Keratinocyte (primary cell): ENCODE data around the gene KHDRBS1. TPM values are rescaled to one million over a fixed set of nuclear protein-coding genes. Genes with fewer than 3 reads are reported as not detected.
"Not testable (repeated sequence)": the region's sequence is repeated elsewhere in the genome, so short reads cannot be mapped to it uniquely, and the experiment has no call there.

ENCODE experiments used
- DNase-seq: peaks from one replicate; pipeline ENCODE4 v3.0.0-alpha.2; 2011; ENCODE audit warnings: low read depth, missing footprints, low spot score
- FAIRE-seq: peaks from 2 replicates; lab custom pipeline; 2011; peaks lifted over from hg19 to GRCh38; lab: Jason Lieb, UNC
- H2AFZ ChIP-seq: 2 replicates; pipeline ENCODE4 v1.6.0; 2012; ENCODE audit warnings: low read length, control low read depth, inconsistent platforms; ENCODE audit not compliant: control insufficient read depth
- H3K27ac ChIP-seq: 2 replicates; pipeline ENCODE4 v1.5.1; 2011; ENCODE audit warnings: low read length; ENCODE audit not compliant: control insufficient read depth, insufficient read depth
- H3K27me3 ChIP-seq: 3 replicates; pipeline ENCODE4 v1.6.0; 2011; ENCODE audit warnings: low read length; ENCODE audit not compliant: control insufficient read depth, insufficient read depth; ENCODE audit errors: extremely low read depth
- H3K36me3 ChIP-seq, 2 experiments: 2 replicates in 1 of 2; 3 replicates in 1 of 2; pipeline ENCODE4 v1.5.1; 2011; ENCODE audit warnings: low read length in 2 of 2, mild to moderate bottlenecking in 1 of 2; ENCODE audit not compliant: control insufficient read depth in 2 of 2, insufficient read depth in 2 of 2; ENCODE audit errors: extremely low read depth in 1 of 2
- H3K4me1 ChIP-seq: 3 replicates; pipeline ENCODE4 v1.5.1; 2011; ENCODE audit warnings: low read length; ENCODE audit not compliant: control insufficient read depth, insufficient read depth; ENCODE audit errors: extremely low read depth
- H3K4me2 ChIP-seq: 3 replicates; pipeline ENCODE4 v1.6.0; 2011; ENCODE audit warnings: low read depth, low read length; ENCODE audit not compliant: control insufficient read depth, insufficient read depth; ENCODE audit errors: extremely low read depth
- H3K4me3 ChIP-seq, 3 experiments: fragments of 200-600 bp in 1 of 3; sonication (generic) in 1 of 3; 2 replicates in 2 of 3; 3 replicates in 1 of 3; pipeline ENCODE4 v1.5.1; 2011 to 2016; ENCODE audit warnings: low read length in 3 of 3, mild to moderate bottlenecking in 3 of 3, control low read depth in 2 of 3, inconsistent platforms in 1 of 3, low read depth in 1 of 3, mixed read lengths in 1 of 3, mixed run types in 1 of 3, moderate library complexity in 1 of 3; ENCODE audit not compliant: control insufficient read depth in 2 of 3, insufficient read depth in 2 of 3; ENCODE audit errors: extremely low read depth in 1 of 3
- H3K79me2 ChIP-seq: 2 replicates; pipeline ENCODE4 v1.6.0; 2012; ENCODE audit warnings: low read length; ENCODE audit not compliant: control insufficient read depth, insufficient read depth
- H3K9ac ChIP-seq: 3 replicates; pipeline ENCODE4 v1.6.0; 2011; ENCODE audit warnings: low read length; ENCODE audit not compliant: control insufficient read depth, insufficient read depth; ENCODE audit errors: extremely low read depth
- H3K9me1 ChIP-seq: 3 replicates; pipeline ENCODE4 v1.6.0; 2011; ENCODE audit warnings: low read length; ENCODE audit not compliant: control insufficient read depth, insufficient read depth; ENCODE audit errors: extremely low read depth
- H3K9me3 ChIP-seq: 2 replicates; pipeline ENCODE4 v1.5.1; 2012; ENCODE audit warnings: low read depth, low read length; ENCODE audit not compliant: control insufficient read depth
- H4K20me1 ChIP-seq: 3 replicates; pipeline ENCODE4 v1.6.0; 2011; ENCODE audit warnings: low read length; ENCODE audit not compliant: control insufficient read depth, insufficient read depth; ENCODE audit errors: extremely low read depth
- EZH2 ChIP-seq: IDR thresholded peaks from one replicate; pipeline ENCODE4 v1.6.1; 2012; ENCODE audit warnings: inconsistent platforms, mild to moderate bottlenecking, low read length, moderate library complexity
- dilution Hi-C: fragments of 300-500 bp; cut with MboI; formaldehyde crosslinking; loops from one replicate; pipeline ENCODE4 v1.7.0; 2020; ENCODE audit warnings: low sequenced_read_pairs; ENCODE audit not compliant: extremely low pct_ligation_motif_present
- polyA plus RNA-seq, 5 experiments: library from polyadenylated mRNA; depleted of rRNA in 3 of 5; stranded (reverse) in 3 of 5; stranded (forward) in 1 of 5; unstranded in 1 of 5; fragments of >200 nt; gene quantifications; 1 replicate in 1 of 5; 2 replicates in 3 of 5; 3 replicates in 1 of 5; pipeline versions ENCODE4 v1.2.1 to v1.2.3, GENCODE V29; 2011 to 2012; ENCODE audit warnings: missing spikeins in 2 of 5, low read depth in 1 of 5, low replicate concordance in 1 of 5
- TF ChIP-seq, protein P1 (sequence below), 3 experiments: IDR thresholded peaks in 1 of 3; conservative IDR thresholded peaks in 1 of 3; optimal IDR thresholded peaks in 1 of 3; 2 replicates in 2 of 3; 3 replicates in 1 of 3; pipeline versions ENCODE3 to v1.5.1; 2011; ENCODE audit warnings: low read length in 3 of 3, mild to moderate bottlenecking in 3 of 3, moderate library complexity in 2 of 3, control low read depth in 1 of 3, inconsistent platforms in 1 of 3; ENCODE audit not compliant: insufficient read depth in 2 of 3; ENCODE audit errors: extremely low read depth in 1 of 3

The KHDRBS1 gene
- polyA plus RNA-seq, 1 donor (not counting 4 experiments of a cell fraction or from before 2014, with no cell fraction given): 54.7 TPM

DNA sequence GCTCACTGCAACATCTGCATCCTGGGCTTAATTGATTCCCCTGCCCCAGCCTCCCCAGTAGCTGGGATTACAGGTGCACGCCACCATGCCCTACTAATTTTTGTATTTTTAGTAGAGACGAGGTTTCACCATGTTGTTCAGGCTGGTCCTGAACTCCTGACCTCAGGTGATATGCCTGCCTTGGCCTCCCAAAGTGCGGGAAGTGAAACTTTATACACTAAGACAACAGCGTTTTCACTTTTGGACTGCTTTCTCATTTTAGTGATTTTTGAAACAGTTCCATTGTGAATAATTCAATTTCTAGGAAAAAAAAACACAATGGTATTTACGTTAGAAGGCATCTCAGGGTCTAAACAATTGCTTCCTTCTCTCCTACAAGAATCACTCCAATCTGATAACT lies 11.8 kb upstream of the KHDRBS1 start:
- H3K9me1 ChIP-seq: no peaks in the 10 kb centered on the region
- no peak overlapping the region for H3K4me2 ChIP-seq
- no peaks in the 10 kb centered on the region for H3K9me3 ChIP-seq
- TF ChIP-seq EZH2: no peak
- TF ChIP-seq, protein P1, sequence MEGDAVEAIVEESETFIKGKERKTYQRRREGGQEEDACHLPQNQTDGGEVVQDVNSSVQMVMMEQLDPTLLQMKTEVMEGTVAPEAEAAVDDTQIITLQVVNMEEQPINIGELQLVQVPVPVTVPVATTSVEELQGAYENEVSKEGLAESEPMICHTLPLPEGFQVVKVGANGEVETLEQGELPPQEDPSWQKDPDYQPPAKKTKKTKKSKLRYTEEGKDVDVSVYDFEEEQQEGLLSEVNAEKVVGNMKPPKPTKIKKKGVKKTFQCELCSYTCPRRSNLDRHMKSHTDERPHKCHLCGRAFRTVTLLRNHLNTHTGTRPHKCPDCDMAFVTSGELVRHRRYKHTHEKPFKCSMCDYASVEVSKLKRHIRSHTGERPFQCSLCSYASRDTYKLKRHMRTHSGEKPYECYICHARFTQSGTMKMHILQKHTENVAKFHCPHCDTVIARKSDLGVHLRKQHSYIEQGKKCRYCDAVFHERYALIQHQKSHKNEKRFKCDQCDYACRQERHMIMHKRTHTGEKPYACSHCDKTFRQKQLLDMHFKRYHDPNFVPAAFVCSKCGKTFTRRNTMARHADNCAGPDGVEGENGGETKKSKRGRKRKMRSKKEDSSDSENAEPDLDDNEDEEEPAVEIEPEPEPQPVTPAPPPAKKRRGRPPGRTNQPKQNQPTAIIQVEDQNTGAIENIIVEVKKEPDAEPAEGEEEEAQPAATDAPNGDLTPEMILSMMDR (optimal IDR thresholded peaks at IDR 0.05 in 1 of 3, IDR thresholded peaks at IDR 0.05 in 1 of 3, conservative IDR thresholded peaks at IDR 0.05 in 1 of 3; ENCODE audit: extremely low read depth in 1 of 3, insufficient read depth in 2 of 3, low read length in 3 of 3): no peak
- H2AFZ ChIP-seq: no peak overlapping the region
- no peaks in the 10 kb centered on the region for H4K20me1 ChIP-seq
- no peaks in the 10 kb centered on the region for H3K27me3 ChIP-seq
- no peak overlapping the region for H3K27ac ChIP-seq
- no peak overlapping the region for H3K9ac ChIP-seq
- H3K79me2 ChIP-seq: no peaks in the 10 kb centered on the region
- no peaks in the 10 kb centered on the region for H3K4me1 ChIP-seq
- FAIRE-seq (no peak), DNase-seq (no peak)
- no peaks in the 10 kb centered on the region for H3K36me3 ChIP-seq
- dilution Hi-C loops: no loop called here
- no peak overlapping the region for H3K4me3 ChIP-seq

DNA sequence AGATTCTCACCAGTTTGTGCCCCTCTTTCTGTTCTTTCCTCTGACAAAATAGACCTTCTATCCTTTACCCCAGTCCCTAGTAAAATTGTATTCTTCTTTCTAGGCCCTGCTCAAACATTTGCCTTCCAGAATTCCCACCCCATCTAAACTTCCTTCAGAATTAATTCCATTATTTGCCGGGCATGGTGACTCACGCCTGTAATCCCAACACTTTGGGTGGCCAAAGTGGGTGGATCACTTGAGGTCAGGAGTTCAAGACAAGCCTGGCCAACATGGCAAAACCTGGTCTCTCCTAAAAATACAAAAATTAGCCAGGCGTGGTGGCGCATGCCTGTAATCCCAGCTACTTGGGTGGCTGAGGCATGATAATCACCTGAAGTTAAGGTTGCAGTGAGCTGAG lies 11.4 kb upstream of the KHDRBS1 start:
- H3K27me3 ChIP-seq, H3K79me2 ChIP-seq, FAIRE-seq, H2AFZ ChIP-seq, H3K9ac ChIP-seq, DNase-seq, H3K9me3 ChIP-seq, H3K27ac ChIP-seq, H3K36me3 ChIP-seq, H3K4me2 ChIP-seq, H4K20me1 ChIP-seq, H3K4me3 ChIP-seq, dilution Hi-C loops, H3K9me1 ChIP-seq, H3K4me1 ChIP-seq: not testable (repeated sequence)

DNA sequence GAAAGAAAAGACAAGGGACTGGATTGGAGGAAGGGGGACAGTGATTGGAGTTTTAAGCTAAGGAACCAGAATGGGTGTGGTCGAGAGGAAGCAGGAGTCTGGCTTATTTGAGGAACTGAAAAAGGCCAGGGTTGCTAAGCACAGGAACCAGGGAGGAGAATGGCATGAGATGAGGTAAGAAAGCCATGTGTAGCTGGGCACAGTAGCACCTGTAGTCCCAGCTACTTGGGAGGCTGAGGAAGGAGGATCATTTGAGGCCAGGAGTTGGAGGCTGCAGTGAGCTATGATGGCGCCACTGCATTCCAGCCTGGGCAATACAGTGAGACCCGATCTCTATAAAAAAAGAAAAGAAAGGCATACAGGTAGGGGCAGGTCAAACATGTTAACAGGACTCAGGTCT lies 8.1 kb upstream of the KHDRBS1 start:
- TF ChIP-seq, protein P1 (optimal IDR thresholded peaks at IDR 0.05 in 1 of 3, IDR thresholded peaks at IDR 0.05 in 1 of 3, conservative IDR thresholded peaks at IDR 0.05 in 1 of 3; ENCODE audit: extremely low read depth in 1 of 3, insufficient read depth in 2 of 3, low read length in 3 of 3): no peak
- no peak for TF ChIP-seq EZH2
- H3K36me3 ChIP-seq: no peaks in the 10 kb centered on the region
- FAIRE-seq (no peak), DNase-seq (no peak)
- no peak overlapping the region for H3K4me2 ChIP-seq
- dilution Hi-C loops: no loop called here
- no peaks in the 10 kb centered on the region for H3K27me3 ChIP-seq
- no peak overlapping the region for H3K9ac ChIP-seq
- no peaks in the 10 kb centered on the region for H4K20me1 ChIP-seq
- H2AFZ ChIP-seq: no peak overlapping the region
- H3K4me1 ChIP-seq: no peaks in the 10 kb centered on the region
- H3K9me1 ChIP-seq: no peaks in the 10 kb centered on the region
- H3K4me3 ChIP-seq: no peak overlapping the region
- H3K9me3 ChIP-seq: no peaks in the 10 kb centered on the region
- H3K79me2 ChIP-seq: no peaks in the 10 kb centered on the region
- H3K27ac ChIP-seq: no peak overlapping the region
